C4-2B (cell line): ENCODE data around the gene KAT7.

Experiments used
- H3K27ac ChIP-seq: fragments of 450-650 bp; 2 replicates; pipeline ENCODE4 v1.5.1; 2017
- CTCF ChIP-seq: fragments of 450-650 bp; conservative IDR thresholded peaks from 2 replicates; pipeline ENCODE4 v1.5.1; 2017; ENCODE audit warnings: mild to moderate bottlenecking
- ZFX ChIP-seq: fragments of 450-650 bp; IDR thresholded peaks from 2 replicates; pipeline ENCODE4 v1.6.1; 2017

KAT7 gene

GRCh38 chr17:49853470-49854015 lies 65.1 kb downstream of the KAT7 start:
- TF ChIP-seq CTCF (no peak), ZFX (no peak)
- no peak overlapping the region for H3K27ac ChIP-seq

- TF ChIP-seq ZFX (no peak), CTCF (no peak)
- no peak overlapping the region for H3K27ac ChIP-seq
Observed at GRCh38 chr17:49854126-49854525, 65.6 kb downstream of the KAT7 start.

GRCh38 chr17:49858796-49859195 lies 70.3 kb downstream of the KAT7 start:
- H3K27ac ChIP-seq: no peak overlapping the region
- TF ChIP-seq CTCF: no peak
- TF ChIP-seq ZFX: no peak

- TF ChIP-seq CTCF: no peak
- no peak for TF ChIP-seq ZFX
- no peak overlapping the region for H3K27ac ChIP-seq
Observed at GRCh38 chr17:49859991-49860953, 71.8 kb downstream of the KAT7 start.

- no peak overlapping the region for H3K27ac ChIP-seq
- TF ChIP-seq ZFX: no peak
- TF ChIP-seq CTCF: peak; percentile 93
Observed at GRCh38 chr17:49861150-49861884, 72.8 kb downstream of the KAT7 start.

- no peak overlapping the region for H3K27ac ChIP-seq
- TF ChIP-seq CTCF (no peak), ZFX (no peak)
Observed at GRCh38 chr17:49862781-49863331, 74.4 kb downstream of the KAT7 start.
